Thyroid gland (tissue), 4 donors: ENCODE measurements around the gene HOXB7.

Experiments used
- POLR2A ChIP-seq, 2 donors: fragments of 450-650 bp; IDR thresholded peaks; one replicate each; pipeline ENCODE4 v1.6.1; 2017; ENCODE audit warnings: antibody characterized with exemption in 2 of 2, mild to moderate bottlenecking in 2 of 2, moderate library complexity in 1 of 2
- TF ChIP-seq, protein P1 (sequence below), 6 experiments: fragments of 200-600 bp in 3 of 6; fragments of 450-650 bp in 3 of 6; sonication (generic) in 3 of 6; IDR thresholded peaks; one replicate each; pipeline ENCODE4 v1.5.1; 2016 to 2019; ENCODE audit warnings: antibody characterized with exemption in 6 of 6, mild to moderate bottlenecking in 2 of 6, inconsistent platforms in 1 of 6, moderate library complexity in 1 of 6

- TF ChIP-seq POLR2A (IDR thresholded peaks at IDR 0.05): no peak
- TF ChIP-seq, protein P1, sequence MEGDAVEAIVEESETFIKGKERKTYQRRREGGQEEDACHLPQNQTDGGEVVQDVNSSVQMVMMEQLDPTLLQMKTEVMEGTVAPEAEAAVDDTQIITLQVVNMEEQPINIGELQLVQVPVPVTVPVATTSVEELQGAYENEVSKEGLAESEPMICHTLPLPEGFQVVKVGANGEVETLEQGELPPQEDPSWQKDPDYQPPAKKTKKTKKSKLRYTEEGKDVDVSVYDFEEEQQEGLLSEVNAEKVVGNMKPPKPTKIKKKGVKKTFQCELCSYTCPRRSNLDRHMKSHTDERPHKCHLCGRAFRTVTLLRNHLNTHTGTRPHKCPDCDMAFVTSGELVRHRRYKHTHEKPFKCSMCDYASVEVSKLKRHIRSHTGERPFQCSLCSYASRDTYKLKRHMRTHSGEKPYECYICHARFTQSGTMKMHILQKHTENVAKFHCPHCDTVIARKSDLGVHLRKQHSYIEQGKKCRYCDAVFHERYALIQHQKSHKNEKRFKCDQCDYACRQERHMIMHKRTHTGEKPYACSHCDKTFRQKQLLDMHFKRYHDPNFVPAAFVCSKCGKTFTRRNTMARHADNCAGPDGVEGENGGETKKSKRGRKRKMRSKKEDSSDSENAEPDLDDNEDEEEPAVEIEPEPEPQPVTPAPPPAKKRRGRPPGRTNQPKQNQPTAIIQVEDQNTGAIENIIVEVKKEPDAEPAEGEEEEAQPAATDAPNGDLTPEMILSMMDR (IDR thresholded peaks at IDR 0.05): no peak
These were observed 15.7 kb upstream of the HOXB7 start, which contains the start of gene HOXB9 for GRCh38 chr17:48626245-48627117.
